A549 (cell line): ENCODE measurements around the gene SMCO2. TPM values are rescaled to one million over a fixed set of nuclear protein-coding genes. Genes with fewer than 3 reads are reported as not detected.

Experiments used
- ATAC-seq, 2 experiments: fragments of 200-7000 bp in 1 of 2; fragments of >200 bp in 1 of 2; cut with Nextera tagmentation in 1 of 2; cut with Tn5 transposase in 1 of 2; 3 replicates each; pipeline versions ENCODE4 v1.8.0 to v1.9.1; 2018 to 2020; ENCODE audit warnings: mild to moderate bottlenecking in 1 of 2, moderate library complexity in 1 of 2
- CTCF ChIA-PET: fragments of 300-600 bp; sonication (Branson Sonifier 250); formaldehyde crosslinking; extraction: SDS; loops from one replicate; lab custom pipeline; 2021; ENCODE audit warnings: antibody characterized with exemption, inconsistent platforms; lab: Yijun Ruan, JAX
- POLR2A ChIA-PET: fragments of 350-600 bp; formaldehyde crosslinking; extraction: SDS; loops from one replicate; lab custom pipeline; 2021; ENCODE audit warnings: antibody characterized with exemption, inconsistent platforms; lab: Yijun Ruan, JAX
- DNase-seq, 2 experiments: peaks; one replicate each; pipeline versions ENCODE4 v3.0.0 to v3.0.0-alpha.2; 2011 to 2016; ENCODE audit warnings: low read depth in 1 of 2, low spot score in 1 of 2
- FAIRE-seq: peaks from 2 replicates; lab custom pipeline; 2011; peaks lifted over from hg19 to GRCh38; lab: Jason Lieb, UNC
- H3K27ac ChIP-seq, 2 experiments: fragments of >200 bp; sonication (Bioruptor Twin); formaldehyde crosslinking; 3 replicates each; pipeline ENCODE4 v1.5.1; 2016 to 2017
- H3K4me1 ChIP-seq: fragments of >200 bp; sonication (Bioruptor Twin); formaldehyde crosslinking; 3 replicates; pipeline ENCODE4 v1.6.1; 2016
- H3K4me2 ChIP-seq: fragments of >200 bp; sonication (Bioruptor Twin); formaldehyde crosslinking; 3 replicates; pipeline ENCODE4 v1.6.1; 2016
- H3K4me3 ChIP-seq: fragments of >200 bp; sonication (Bioruptor Twin); formaldehyde crosslinking; 3 replicates; pipeline ENCODE4 v1.5.1; 2016
- H3K9me3 ChIP-seq: fragments of >200 bp; sonication (Bioruptor Twin); formaldehyde crosslinking; 3 replicates; pipeline ENCODE4 v1.6.1; 2016
- BHLHE40 ChIP-seq: IDR thresholded peaks from 2 replicates; pipeline ENCODE4 v1.6.1; 2012; ENCODE audit warnings: low read depth, low read length, inconsistent platforms
- CBX8 ChIP-seq: fragments of 200-600 bp; sonication (generic); IDR thresholded peaks from 2 replicates; pipeline ENCODE4 v1.6.1; 2016
- CEBPB ChIP-seq, 2 experiments: fragments of >200 bp in 1 of 2; sonication (Bioruptor Twin) in 1 of 2; formaldehyde crosslinking in 1 of 2; IDR thresholded peaks; 2 replicates each; pipeline ENCODE4 v1.6.1; 2012 to 2016
- CTCF ChIP-seq: fragments of >200 bp; sonication (Bioruptor Twin); formaldehyde crosslinking; IDR thresholded peaks from 3 replicates; pipeline ENCODE4 v1.5.1; 2016
- EP300 ChIP-seq, 2 experiments: fragments of >200 bp; sonication (Bioruptor Twin); formaldehyde crosslinking; IDR thresholded peaks; 2 replicates in 1 of 2; 3 replicates in 1 of 2; pipeline ENCODE4 v1.6.1; 2016 to 2017
- ESRRA ChIP-seq: fragments of 150-350 bp; IDR thresholded peaks from 2 replicates; pipeline ENCODE4 v1.6.1; 2014; ENCODE audit warnings: mild to moderate bottlenecking, low read length, borderline replicate concordance
- GATA3 ChIP-seq: IDR thresholded peaks from 2 replicates; pipeline ENCODE4 v1.6.1; 2012; ENCODE audit warnings: borderline replicate concordance
- HOXB13 ChIP-seq: fragments of 250-450 bp; sonication (Bioruptor Pico); IDR thresholded peaks from 2 replicates; pipeline ENCODE4 v1.5.0; 2020; ENCODE audit warnings: low read depth, mild to moderate bottlenecking, moderate library complexity
- KDM5A ChIP-seq: fragments of 200-600 bp; sonication (generic); IDR thresholded peaks from 2 replicates; pipeline ENCODE4 v1.6.1; 2016; ENCODE audit warnings: antibody characterized with exemption, mild to moderate bottlenecking
- MAX ChIP-seq: IDR thresholded peaks from 2 replicates; pipeline ENCODE4 v1.6.1; 2012
- NFE2L2 ChIP-seq: fragments of 150-350 bp; conservative IDR thresholded peaks from 2 replicates; pipeline ENCODE4 v1.6.1; 2014; ENCODE audit warnings: low read length
- RAD21 ChIP-seq, 2 experiments: fragments of >200 bp in 1 of 2; sonication (Bioruptor Twin) in 1 of 2; formaldehyde crosslinking in 1 of 2; IDR thresholded peaks in 1 of 2; conservative IDR thresholded peaks in 1 of 2; 2 replicates in 1 of 2; 3 replicates in 1 of 2; pipeline ENCODE4 v1.6.1; 2012 to 2018; ENCODE audit warnings: inconsistent platforms in 1 of 2
- RARB ChIP-seq: fragments of 250-450 bp; sonication (Bioruptor Pico); IDR thresholded peaks from 2 replicates; pipeline ENCODE4 v1.8.0; 2021; ENCODE audit warnings: mild to moderate bottlenecking, moderate library complexity
- RCOR1 ChIP-seq: fragments of 150-350 bp; IDR thresholded peaks from 2 replicates; pipeline ENCODE4 v1.6.1; 2014; ENCODE audit warnings: antibody characterized with exemption, low read length, low read depth
- RNF2 ChIP-seq: fragments of 200-600 bp; sonication (generic); IDR thresholded peaks from 2 replicates; pipeline ENCODE4 v1.6.1; 2016; ENCODE audit warnings: low read depth, mild to moderate bottlenecking, antibody characterized with exemption, moderate library complexity, borderline replicate concordance
- SMC3 ChIP-seq: fragments of >200 bp; sonication (Bioruptor Twin); formaldehyde crosslinking; IDR thresholded peaks from 3 replicates; pipeline ENCODE4 v1.6.1; 2018; ENCODE audit warnings: inconsistent platforms
- TFCP2L1 ChIP-seq: fragments of 250-450 bp; sonication (Bioruptor Pico); IDR thresholded peaks from 2 replicates; pipeline ENCODE4 v1.5.0; 2021; ENCODE audit warnings: mild to moderate bottlenecking
- ZFP36 ChIP-seq: fragments of 450-650 bp; IDR thresholded peaks from 2 replicates; pipeline ENCODE4 v1.6.1; 2014; ENCODE audit warnings: borderline replicate concordance; ENCODE audit not compliant: partially characterized antibody
- ZSCAN20 ChIP-seq: fragments of 250-450 bp; sonication (Bioruptor Pico); IDR thresholded peaks from 2 replicates; pipeline ENCODE4 v1.8.0; 2022; ENCODE audit warnings: mild to moderate bottlenecking, moderate library complexity
- WGBS: methylation state at CpG from one replicate; pipeline ENCODE4 v1.1.6; 2017; ENCODE audit errors: missing lambda C conversion rate; 5-methylcytosine and 5-hydroxymethylcytosine counted together
- polyA plus RNA-seq, 4 experiments: library from polyadenylated mRNA; depleted of rRNA in 3 of 4; stranded (reverse); fragments of >200 nt; fragmentation: RNase III in 1 of 4; extraction: RNeasy Plus Mini Kit Qiagen cat#74134 plus additional on column Dnase treatment in 1 of 4; gene quantifications; 2 replicates in 3 of 4; 3 replicates in 1 of 4; pipeline ENCODE4 v1.2.3, GENCODE V29; 2011 to 2017
- TF ChIP-seq, protein P1 (sequence below): IDR thresholded peaks from 2 replicates; pipeline ENCODE4 v1.6.1; 2012
- TF ChIP-seq, protein P2 (sequence below): fragments of 200-600 bp; sonication (generic); IDR thresholded peaks from 2 replicates; pipeline ENCODE4 v1.6.1; 2016; ENCODE audit warnings: antibody characterized with exemption, mild to moderate bottlenecking, moderate library complexity
- TF ChIP-seq, protein P3 (sequence below): fragments of >200 bp; sonication (Bioruptor Twin); formaldehyde crosslinking; IDR thresholded peaks from 3 replicates; pipeline ENCODE4 v1.6.1; 2016

The SMCO2 gene
- polyA plus RNA-seq, 2 of the 4 experiments (the other 2 are of a cell fraction) = 0.14 to 0.28 TPM

DNA sequence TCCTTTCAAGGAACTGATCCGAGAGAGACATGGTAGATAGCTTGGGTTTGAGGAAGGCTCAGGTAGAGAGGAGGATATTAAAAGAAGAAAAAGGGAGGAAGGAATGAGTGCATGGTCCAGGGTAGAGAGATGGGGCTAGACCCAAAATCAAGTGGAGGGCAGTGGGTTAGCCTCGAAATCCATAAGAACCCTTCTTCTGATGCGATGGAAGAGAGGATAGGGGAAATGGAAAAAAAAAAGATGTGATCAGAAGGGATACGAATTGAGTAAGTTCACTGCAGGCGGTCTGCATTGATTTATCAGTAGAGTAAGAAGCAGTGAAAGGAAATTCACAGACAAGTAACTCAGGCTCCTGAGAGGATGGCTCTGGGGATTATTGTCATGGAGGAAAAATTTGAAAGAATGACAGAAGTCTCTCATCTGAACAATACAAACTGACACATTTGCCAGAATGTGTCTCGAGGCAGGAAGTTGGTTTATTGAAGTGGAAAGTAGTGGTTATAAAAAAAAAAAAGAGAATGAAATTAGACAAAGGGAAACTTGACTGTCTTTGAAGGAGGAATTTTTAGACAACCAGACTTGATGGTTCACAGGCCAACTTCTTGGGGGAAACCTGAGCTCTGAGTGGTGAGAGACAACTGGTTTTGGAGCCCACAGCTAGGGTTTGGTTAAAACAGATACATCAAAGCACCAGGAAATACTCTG, 87.7 kb downstream of the SMCO2 start:
- H3K4me1 ChIP-seq = peaks cover 19% of the 10 kb centered on the region; the same call in 2 of the 3 replicates
- H3K27ac ChIP-seq = no peak overlapping the region
- TF ChIP-seq CTCF = no peak
- no peak for TF ChIP-seq SMC3
- TF ChIP-seq BHLHE40 = no peak
- TF ChIP-seq RAD21 (conservative IDR thresholded peaks at IDR 0.05 in 1 of 2, IDR thresholded peaks at IDR 0.05 in 1 of 2) = no peak
- TF ChIP-seq, all 56 proteins: peak for 0
- WGBS = 91% methylated on average over 6 of the region's 6 CpGs
- ATAC-seq = no peak
- DNase-seq = no peak
- ChIA-PET CTCF (interaction anchor here (0.8 to 1.6 kb wide), 6 partner anchors 8 to 99 kb away, joined by 3 to 4 read pairs (median 3); no protein-coding TSS in a partner anchor), POLR2A (no interaction called here)
- Histone ChIP-seq H3K9me3 (no peaks in the 10 kb centered on the region), H3K4me2 (no peak overlapping the region), H3K4me3 (no peak overlapping the region)
- no peak for FAIRE-seq

- ATAC-seq = no peak
- WGBS = 69% methylated on average over 1 of the region's 1 CpG
- Histone ChIP-seq H3K4me3 (no peak overlapping the region), H3K27ac (no peak overlapping the region), H3K4me1 (peaks cover 24% of the 10 kb centered on the region; the same call in 2 of the 3 replicates), H3K9me3 (no peaks in the 10 kb centered on the region), H3K4me2 (no peak overlapping the region)
- POLR2A ChIA-PET = no interaction called here
- TF ChIP-seq NFE2L2 (no peak), CEBPB (IDR thresholded peaks at IDR 0.05) (no peak), RCOR1 (no peak), CBX8 (no peak), ZFP36 (no peak), ZSCAN20 (no peak), TFCP2L1 (CRISPR knock-in tag) (no peak), RNF2 (no peak), EP300 (IDR thresholded peaks at IDR 0.05) (no peak), HOXB13 (CRISPR knock-in tag) (no peak), GATA3 (no peak), MAX (no peak), ESRRA (no peak), KDM5A (no peak), RARB (CRISPR knock-in tag) (no peak)
- TF ChIP-seq, protein P1, sequence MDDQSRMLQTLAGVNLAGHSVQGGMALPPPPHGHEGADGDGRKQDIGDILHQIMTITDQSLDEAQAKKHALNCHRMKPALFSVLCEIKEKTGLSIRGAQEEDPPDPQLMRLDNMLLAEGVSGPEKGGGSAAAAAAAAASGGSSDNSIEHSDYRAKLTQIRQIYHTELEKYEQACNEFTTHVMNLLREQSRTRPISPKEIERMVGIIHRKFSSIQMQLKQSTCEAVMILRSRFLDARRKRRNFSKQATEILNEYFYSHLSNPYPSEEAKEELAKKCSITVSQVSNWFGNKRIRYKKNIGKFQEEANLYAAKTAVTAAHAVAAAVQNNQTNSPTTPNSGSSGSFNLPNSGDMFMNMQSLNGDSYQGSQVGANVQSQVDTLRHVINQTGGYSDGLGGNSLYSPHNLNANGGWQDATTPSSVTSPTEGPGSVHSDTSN = no peak
- TF ChIP-seq, protein P2, sequence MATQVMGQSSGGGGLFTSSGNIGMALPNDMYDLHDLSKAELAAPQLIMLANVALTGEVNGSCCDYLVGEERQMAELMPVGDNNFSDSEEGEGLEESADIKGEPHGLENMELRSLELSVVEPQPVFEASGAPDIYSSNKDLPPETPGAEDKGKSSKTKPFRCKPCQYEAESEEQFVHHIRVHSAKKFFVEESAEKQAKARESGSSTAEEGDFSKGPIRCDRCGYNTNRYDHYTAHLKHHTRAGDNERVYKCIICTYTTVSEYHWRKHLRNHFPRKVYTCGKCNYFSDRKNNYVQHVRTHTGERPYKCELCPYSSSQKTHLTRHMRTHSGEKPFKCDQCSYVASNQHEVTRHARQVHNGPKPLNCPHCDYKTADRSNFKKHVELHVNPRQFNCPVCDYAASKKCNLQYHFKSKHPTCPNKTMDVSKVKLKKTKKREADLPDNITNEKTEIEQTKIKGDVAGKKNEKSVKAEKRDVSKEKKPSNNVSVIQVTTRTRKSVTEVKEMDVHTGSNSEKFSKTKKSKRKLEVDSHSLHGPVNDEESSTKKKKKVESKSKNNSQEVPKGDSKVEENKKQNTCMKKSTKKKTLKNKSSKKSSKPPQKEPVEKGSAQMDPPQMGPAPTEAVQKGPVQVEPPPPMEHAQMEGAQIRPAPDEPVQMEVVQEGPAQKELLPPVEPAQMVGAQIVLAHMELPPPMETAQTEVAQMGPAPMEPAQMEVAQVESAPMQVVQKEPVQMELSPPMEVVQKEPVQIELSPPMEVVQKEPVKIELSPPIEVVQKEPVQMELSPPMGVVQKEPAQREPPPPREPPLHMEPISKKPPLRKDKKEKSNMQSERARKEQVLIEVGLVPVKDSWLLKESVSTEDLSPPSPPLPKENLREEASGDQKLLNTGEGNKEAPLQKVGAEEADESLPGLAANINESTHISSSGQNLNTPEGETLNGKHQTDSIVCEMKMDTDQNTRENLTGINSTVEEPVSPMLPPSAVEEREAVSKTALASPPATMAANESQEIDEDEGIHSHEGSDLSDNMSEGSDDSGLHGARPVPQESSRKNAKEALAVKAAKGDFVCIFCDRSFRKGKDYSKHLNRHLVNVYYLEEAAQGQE = no peak
- TF ChIP-seq, protein P3, sequence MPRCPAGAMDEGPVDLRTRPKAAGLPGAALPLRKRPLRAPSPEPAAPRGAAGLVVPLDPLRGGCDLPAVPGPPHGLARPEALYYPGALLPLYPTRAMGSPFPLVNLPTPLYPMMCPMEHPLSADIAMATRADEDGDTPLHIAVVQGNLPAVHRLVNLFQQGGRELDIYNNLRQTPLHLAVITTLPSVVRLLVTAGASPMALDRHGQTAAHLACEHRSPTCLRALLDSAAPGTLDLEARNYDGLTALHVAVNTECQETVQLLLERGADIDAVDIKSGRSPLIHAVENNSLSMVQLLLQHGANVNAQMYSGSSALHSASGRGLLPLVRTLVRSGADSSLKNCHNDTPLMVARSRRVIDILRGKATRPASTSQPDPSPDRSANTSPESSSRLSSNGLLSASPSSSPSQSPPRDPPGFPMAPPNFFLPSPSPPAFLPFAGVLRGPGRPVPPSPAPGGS = no peak
- no peak for DNase-seq
- CTCF ChIA-PET = interaction anchor here (1.0 to 1.6 kb wide), 2 partner anchors 88 to 100 kb away, joined by 4 read pairs; no protein-coding TSS in a partner anchor
- FAIRE-seq = no peak
Observed at GRCh38 chr12:27534765-27535161, 88.2 kb downstream of the SMCO2 start.
